H1 (cell line): Measurements from ENCODE around the gene MYH9. TPM values are rescaled to one million over a fixed set of nuclear protein-coding genes. Genes with fewer than 3 reads are reported as not detected.

Experiments
- BRCA1 ChIP-seq: IDR thresholded peaks from 2 replicates; pipeline ENCODE4 v1.6.1; 2012; ENCODE audit warnings: low read depth, low read length, improper control_type of control experiment
- CHD1 ChIP-seq: IDR thresholded peaks from 2 replicates; pipeline ENCODE4 v1.6.1; 2012; ENCODE audit warnings: low read depth, low read length, improper control_type of control experiment
- CHD7 ChIP-seq: fragments of 300-600 bp; sonication (generic); IDR thresholded peaks from 2 replicates; pipeline ENCODE4 v1.7.1; 2012; ENCODE audit warnings: low read length, moderate library complexity, mild to moderate bottlenecking, inconsistent platforms; ENCODE audit not compliant: insufficient replicate concordance
- EZH2 ChIP-seq: fragments of 200-600 bp; sonication (generic); IDR thresholded peaks from 2 replicates; pipeline ENCODE4 v1.7.1; 2012; ENCODE audit warnings: low read depth, mild to moderate bottlenecking, moderate library complexity, low read length, inconsistent platforms; ENCODE audit not compliant: severe bottlenecking
- HDAC2 ChIP-seq, 2 experiments: fragments of 300-600 bp in 1 of 2; sonication (generic) in 1 of 2; IDR thresholded peaks; 2 replicates each; pipeline ENCODE4 v1.6.1; 2011 to 2012; ENCODE audit warnings: low read depth in 2 of 2, low read length in 2 of 2, mild to moderate bottlenecking in 2 of 2, moderate library complexity in 2 of 2, borderline replicate concordance in 1 of 2, inconsistent platforms in 1 of 2
- KDM4A ChIP-seq: IDR thresholded peaks from one replicate; pipeline ENCODE4 v1.7.1; 2012; ENCODE audit warnings: low read depth, mild to moderate bottlenecking, moderate library complexity, low read length, inconsistent platforms; ENCODE audit not compliant: severe bottlenecking
- MAFK ChIP-seq: IDR thresholded peaks from 2 replicates; pipeline ENCODE4 v1.6.1; 2012; ENCODE audit warnings: low read depth, mild to moderate bottlenecking, improper control_type of control experiment, low read length
- MAX ChIP-seq: IDR thresholded peaks from 2 replicates; pipeline ENCODE4 v1.6.1; 2012; ENCODE audit warnings: inconsistent platforms
- RNF2 ChIP-seq: fragments of 200-900, 300-1000 bp; sonication (generic); IDR thresholded peaks from 2 replicates; pipeline ENCODE4 v1.7.1; 2016; ENCODE audit warnings: borderline replicate concordance, low read depth, mild to moderate bottlenecking, antibody characterized with exemption, low read length; ENCODE audit not compliant: poor library complexity, severe bottlenecking; ENCODE audit errors: missing control alignments
- SIN3A ChIP-seq, 2 experiments: IDR thresholded peaks in 1 of 2; conservative IDR thresholded peaks in 1 of 2; 2 replicates each; pipeline ENCODE4 v1.6.1; 2011 to 2012; ENCODE audit warnings: low read length in 2 of 2, improper control_type of control experiment in 1 of 2, low read depth in 1 of 2, mild to moderate bottlenecking in 1 of 2
- polyA plus RNA-seq, 7 experiments: library from polyadenylated mRNA; depleted of rRNA in 3 of 7; stranded (reverse) in 5 of 7; unstranded in 2 of 7; fragments of >200 nt in 5 of 7; fragments of 200-250 nt in 2 of 7; gene quantifications; 1 replicate in 5 of 7; 2 replicates in 1 of 7; 4 replicates in 1 of 7; pipeline versions ENCODE4 v1.2.1 to v1.2.3, GENCODE V29; 2011 to 2013; ENCODE audit warnings: missing spikeins in 2 of 7, mixed read lengths in 2 of 7
- total RNA-seq: library from RNA; stranded (reverse); fragmentation: NEBNext Ultra II Directional; extraction: Animal tissue kit (Norgen Biotek cat#: 25700); gene quantifications from 2 replicates; pipeline ENCODE4 v1.2.1, GENCODE V29; 2021

MYH9 gene
- total and polyA plus RNA-seq, 2 of the 8 experiments (the other 6 are each of a cell fraction or from before 2014, with no cell fraction given): 24.9 to 322 TPM

- no peak for TF ChIP-seq CHD7
- no peak for TF ChIP-seq MAFK
- TF ChIP-seq HDAC2 (IDR thresholded peaks at IDR 0.05; ENCODE audit: borderline replicate concordance in 1 of 2, low read depth in 2 of 2, low read length in 2 of 2): no peak
- no peak for TF ChIP-seq BRCA1
- no peak for TF ChIP-seq KDM4A
- TF ChIP-seq RNF2: no peak
- no peak for TF ChIP-seq MAX
- no peak for TF ChIP-seq CHD1
- no peak for TF ChIP-seq SIN3A (conservative IDR thresholded peaks at IDR 0.05 in 1 of 2, IDR thresholded peaks at IDR 0.05 in 1 of 2; ENCODE audit: low read depth in 1 of 2, low read length in 2 of 2)
- no peak for TF ChIP-seq EZH2
Observed at GRCh38 chr22:36274531-36274930, 113.2 kb downstream of the MYH9 start (continued).
